ENCODE results near the gene SLC41A2.

GRCh38 chr12:104960464-104960863 is 2.4 kb upstream of the SLC41A2 start:
- no peak for TF ChIP-seq CTCF (IDR thresholded peaks at IDR 0.05; ENCODE audit: extremely low read depth in 1 of 2, insufficient read depth in 1 of 2, low read depth in 1 of 2, low read length in 2 of 2)
- TF ChIP-seq POLR2A (IDR thresholded peaks at IDR 0.05; ENCODE audit: low read depth, low read length): no peak
- TF ChIP-seq EZH2 (IDR thresholded peaks at IDR 0.05; ENCODE audit: borderline replicate concordance, low read depth, low read length, severe bottlenecking): no peak
- no peak for TF ChIP-seq MYC (IDR thresholded peaks at IDR 0.05; ENCODE audit: low read depth, low read length)

Measured in endothelial cell of umbilical vein (primary cell).